HepG2 (cell line): Measurements from ENCODE around the gene KRTAP10-4. TPM values are rescaled to one million over a fixed set of nuclear protein-coding genes. Genes with fewer than 3 reads are reported as not detected.

Source experiments
- ATAC-seq: fragments of 200-7000 bp; cut with Tn5 transposase; 3 replicates; pipeline ENCODE4 v1.9.1; 2020; ENCODE audit warnings: mild to moderate bottlenecking, moderate library complexity
- BruUV-seq: library from RNA; stranded (reverse); fragments of 400-500 nt; replicated peaks from 2 replicates; lab custom pipeline; 2021; lab: Mats Ljungman, UMichigan
- CTCF ChIA-PET: fragments of 300-600 bp; formaldehyde crosslinking; extraction: SDS; loops from one replicate; lab custom pipeline; 2021; ENCODE audit warnings: low total read pairs, inconsistent platforms, low intra/inter-chr PET ratio; lab: Yijun Ruan, JAX
- POLR2A ChIA-PET: fragments of 350-600 bp; sonication (Branson Sonifier 250); formaldehyde crosslinking; loops from one replicate; lab custom pipeline; 2020; ENCODE audit warnings: antibody characterized with exemption, inconsistent platforms; lab: Yijun Ruan, JAX
- DNase-seq: peaks from one replicate; pipeline ENCODE4 v3.0.0-alpha.2; 2015; ENCODE audit warnings: low spot score
- FAIRE-seq: peaks from 3 replicates; lab custom pipeline; 2011; peaks lifted over from hg19 to GRCh38; lab: Jason Lieb, UNC
- H2AFZ ChIP-seq: one replicate; pipeline ENCODE4 v1.6.1; 2011; ENCODE audit warnings: low read length, inconsistent platforms
- H3K27ac ChIP-seq: fragments of 300-600 bp; 3 replicates; pipeline ENCODE4 v1.8.0; 2011; ENCODE audit warnings: mixed run types, mild to moderate bottlenecking, mixed read lengths, low read length, inconsistent platforms; ENCODE audit not compliant: insufficient read depth; ENCODE audit errors: extremely low read length
- H3K27me3 ChIP-seq, 2 experiments: fragments of 200-600 bp in 1 of 2; 2 replicates in 1 of 2; 3 replicates in 1 of 2; pipeline versions ENCODE4 v1.6.0 to v1.8.0; 2011; ENCODE audit warnings: low read length in 2 of 2, mild to moderate bottlenecking in 2 of 2, moderate library complexity in 2 of 2, inconsistent platforms in 1 of 2; ENCODE audit not compliant: insufficient read depth in 2 of 2, control insufficient read depth in 1 of 2
- H3K36me3 ChIP-seq, 2 experiments: fragments of 200-600 bp in 1 of 2; replicated peaks in 1 of 2; 2 replicates in 1 of 2; 3 replicates in 1 of 2; pipeline versions ENCODE4 v1.5.1 to v1.8.0; 2011; ENCODE audit warnings: low read length in 2 of 2, inconsistent platforms in 1 of 2; ENCODE audit not compliant: insufficient read depth in 2 of 2, control insufficient read depth in 1 of 2
- H3K4me1 ChIP-seq: 2 replicates; pipeline ENCODE4 v1.5.1; 2012; ENCODE audit warnings: low read length, inconsistent platforms; ENCODE audit not compliant: insufficient read depth
- H3K4me2 ChIP-seq: 2 replicates; pipeline ENCODE4 v1.6.0; 2011; ENCODE audit warnings: low read depth, low read length, inconsistent platforms
- H3K4me3 ChIP-seq, 3 experiments: fragments of 200-600 bp in 1 of 3; sonication (generic), shearing (Covaris generic) in 1 of 3; replicated peaks in 1 of 3; 2 replicates each; pipeline ENCODE4 v1.5.1; 2011 to 2016; ENCODE audit warnings: low read length in 3 of 3, inconsistent platforms in 2 of 3, low read depth in 2 of 3, mild to moderate bottlenecking in 2 of 3, control low read depth in 1 of 3, mixed read lengths in 1 of 3; ENCODE audit not compliant: insufficient read depth in 1 of 3
- H3K79me2 ChIP-seq: one replicate; pipeline ENCODE4 v1.6.1; 2011; ENCODE audit warnings: low read length, inconsistent platforms; ENCODE audit not compliant: insufficient read depth
- H3K9ac ChIP-seq: 2 replicates; pipeline ENCODE4 v1.6.0; 2011; ENCODE audit warnings: mild to moderate bottlenecking, low read depth, low read length, inconsistent platforms; ENCODE audit not compliant: insufficient read depth
- H3K9me3 ChIP-seq: 2 replicates; pipeline ENCODE4 v1.5.1; 2012; ENCODE audit warnings: mild to moderate bottlenecking, low read length
- H4K20me1 ChIP-seq: 2 replicates; pipeline ENCODE4 v1.6.0; 2011; ENCODE audit warnings: inconsistent platforms, mild to moderate bottlenecking, low read length, moderate library complexity; ENCODE audit not compliant: insufficient read depth
- ARID2 ChIP-seq: sonication (generic); formaldehyde crosslinking; IDR thresholded peaks from 2 replicates; pipeline ENCODE4 v1.8.1; 2022; ENCODE audit warnings: mild to moderate bottlenecking, missing genetic modification reagents, borderline replicate concordance
- BORCS8-MEF2B ChIP-seq: sonication (generic); formaldehyde crosslinking; IDR thresholded peaks from 2 replicates; pipeline ENCODE4 v1.8.0; 2022; ENCODE audit warnings: mild to moderate bottlenecking, missing genetic modification reagents
- CHD2 ChIP-seq: IDR thresholded peaks from 2 replicates; pipeline ENCODE4 v1.6.1; 2011; ENCODE audit warnings: low read depth, low read length, improper control_type of control experiment
- FOXM1 ChIP-seq: sonication (generic); formaldehyde crosslinking; IDR thresholded peaks from 2 replicates; pipeline ENCODE4 v1.5.0; 2020; ENCODE audit warnings: missing genetic modification reagents
- GPN1 ChIP-seq: sonication (generic); formaldehyde crosslinking; IDR thresholded peaks from 2 replicates; pipeline ENCODE4 v1.5.1; 2020; ENCODE audit warnings: missing genetic modification reagents, borderline replicate concordance
- HNF1A ChIP-seq, 2 experiments: sonication (generic) in 1 of 2; formaldehyde crosslinking in 1 of 2; IDR thresholded peaks; 2 replicates each; pipeline versions ENCODE4 v1.4.0 to v1.6.1; 2016 to 2020; ENCODE audit warnings: borderline replicate concordance in 1 of 2, low read depth in 1 of 2, mild to moderate bottlenecking in 1 of 2, missing genetic modification reagents in 1 of 2
- HNF1B ChIP-seq: sonication (generic); formaldehyde crosslinking; IDR thresholded peaks from 2 replicates; pipeline ENCODE4 v1.5.1; 2020; ENCODE audit warnings: mild to moderate bottlenecking, moderate library complexity, missing genetic modification reagents
- ISL2 ChIP-seq: sonication (generic); formaldehyde crosslinking; IDR thresholded peaks from 2 replicates; pipeline ENCODE4 v1.5.0; 2020; ENCODE audit warnings: missing genetic modification reagents
- ONECUT2 ChIP-seq: sonication (generic); formaldehyde crosslinking; IDR thresholded peaks from 2 replicates; pipeline ENCODE4 v1.4.0; 2020; ENCODE audit warnings: missing genetic modification reagents
- PLRG1 ChIP-seq: fragments of 450-650 bp; conservative IDR thresholded peaks from 2 replicates; pipeline ENCODE4 v1.6.1; 2016
- POLR2AphosphoS2 ChIP-seq: IDR thresholded peaks from 2 replicates; pipeline ENCODE4 v1.6.1; 2011; ENCODE audit warnings: low read depth, low read length, improper control_type of control experiment
- PPARG ChIP-seq: conservative IDR thresholded peaks from 2 replicates; pipeline ENCODE4 v1.6.1; 2016; ENCODE audit warnings: missing biosample characterization, missing genetic modification reagents
- SP2 ChIP-seq: sonication (generic); formaldehyde crosslinking; IDR thresholded peaks from 2 replicates; pipeline ENCODE4 v1.5.1; 2020; ENCODE audit warnings: mild to moderate bottlenecking, missing genetic modification reagents
- TCF12 ChIP-seq, 2 experiments: fragments of 450-650 bp in 1 of 2; sonication (generic) in 1 of 2; formaldehyde crosslinking in 1 of 2; IDR thresholded peaks; 2 replicates each; pipeline versions ENCODE4 v1.6.1 to v1.8.0; 2017 to 2022; ENCODE audit warnings: antibody characterized with exemption in 1 of 2, mild to moderate bottlenecking in 1 of 2, missing genetic modification reagents in 1 of 2, moderate library complexity in 1 of 2
- TCF7 ChIP-seq: sonication (generic); IDR thresholded peaks from 2 replicates; pipeline ENCODE4 v1.6.1; 2016; ENCODE audit warnings: antibody characterized with exemption, low read depth
- ZFP62 ChIP-seq: sonication (generic); formaldehyde crosslinking; IDR thresholded peaks from 2 replicates; pipeline ENCODE4 v1.4.0; 2020; ENCODE audit warnings: missing genetic modification reagents
- ZNF569 ChIP-seq: sonication (generic); formaldehyde crosslinking; IDR thresholded peaks from 2 replicates; pipeline ENCODE4 v1.5.0; 2020; ENCODE audit warnings: mild to moderate bottlenecking, missing genetic modification reagents, moderate library complexity, borderline replicate concordance
- WGBS: methylation state at CpG from one replicate; pipeline ENCODE4 v1.1.6; 2017; ENCODE audit warnings: low lambda C conversion rate; 5-methylcytosine and 5-hydroxymethylcytosine counted together
- in situ Hi-C: cut with HindIII; loops from 2 replicates; pipeline ENCODE4 v1.10.0; 2017; ENCODE audit warnings: low pct_unique_long_range_greater_than_20kb; ENCODE audit not compliant: extremely low pct_ligation_motif_present
- intact Hi-C: fragments of 100-400 bp; cut with micrococcal nuclease; formaldehyde crosslinking; loops from one replicate; pipeline ENCODE4 v1.10.0; 2022; ENCODE audit not compliant: unreplicated experiment
- polyA plus RNA-seq, 8 experiments: library from polyadenylated mRNA; depleted of rRNA in 3 of 8; stranded (reverse) in 7 of 8; unstranded in 1 of 8; fragments of >200 nt; fragmentation: Illumina TruSeq in 4 of 8; extraction: Trizol in 4 of 8; gene quantifications; 2 replicates each; pipeline versions ENCODE4 v1.2.1 to v1.2.3, GENCODE V29; 2011 to 2016; ENCODE audit warnings: low read depth in 4 of 8, missing spikeins in 1 of 8, mixed read lengths in 1 of 8; ENCODE audit not compliant: insufficient read depth in 1 of 8
- total RNA-seq, 5 experiments: library from RNA; depleted of rRNA; stranded (reverse); fragments of >200 nt; fragmentation: Illumina TruSeq; extraction: Trizol; gene quantifications; 2 replicates each; pipeline ENCODE4 v1.2.3, GENCODE V29; 2016; ENCODE audit warnings: low read depth in 1 of 5

The KRTAP10-4 gene
- total and polyA plus RNA-seq, 2 of the 13 experiments (the other 11 are each of a cell fraction or from before 2014, with no cell fraction given) = not detected

DNA sequence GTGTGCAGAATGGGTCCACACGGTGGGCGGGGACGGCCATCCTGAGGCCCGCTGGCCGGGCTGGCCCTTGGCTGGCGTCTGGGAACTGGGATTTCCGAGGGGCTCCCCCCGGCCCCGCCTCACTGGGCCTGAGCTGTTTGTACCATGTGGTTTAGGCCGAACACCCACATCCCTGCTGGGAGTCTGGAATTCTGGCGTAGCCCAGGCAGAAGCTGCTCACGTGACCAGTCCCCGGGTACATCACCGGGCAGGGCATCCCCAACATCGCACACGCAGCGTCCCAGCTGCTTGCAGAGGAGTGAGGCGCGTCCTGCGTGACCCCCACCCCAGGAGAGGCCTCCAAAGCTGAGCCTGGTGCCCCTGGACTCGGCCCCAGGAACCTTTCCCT is 28.9 kb downstream of the KRTAP10-4 start:
- H3K4me1 ChIP-seq = no peaks in the 10 kb centered on the region
- in situ Hi-C loops (no loop called here), intact Hi-C loops (no loop called here)
- no peak overlapping the region for H3K4me3 ChIP-seq
- no peak overlapping the region for H3K27ac ChIP-seq
- no peaks in the 10 kb centered on the region for H3K9me3 ChIP-seq
- ATAC-seq (no peak; the same call in 2 of the 3 replicates), FAIRE-seq (no peak), DNase-seq (no peak)
- H4K20me1 ChIP-seq = no peaks in the 10 kb centered on the region
- POLR2A ChIA-PET = no interaction called here
- no peak overlapping the region for H3K4me2 ChIP-seq
- no peaks in the 10 kb centered on the region for H3K79me2 ChIP-seq
- no peak overlapping the region for H3K9ac ChIP-seq
- CTCF ChIA-PET = no interaction called here
- no peak overlapping the region for H2AFZ ChIP-seq
- no CpG with 5 or more reads among the region's 21 CpGs for WGBS
- H3K27me3 ChIP-seq = peaks cover 0 to 1% of the 10 kb centered on the region in 2 experiments; a peak in 1 of 5 replicates
- no peaks in the 10 kb centered on the region for H3K36me3 ChIP-seq
- no TSS peak for BruUV-seq
- no peak for TF ChIP-seq POLR2AphosphoS2
- TF ChIP-seq CHD2 = no peak
- no peak for TF ChIP-seq ISL2 (CRISPR knock-in tag)
- no peak for TF ChIP-seq PLRG1
- no peak for TF ChIP-seq TCF12 (IDR thresholded peaks at IDR 0.05)
- TF ChIP-seq TCF12 (CRISPR knock-in tag; IDR thresholded peaks at IDR 0.05) = no peak
- TF ChIP-seq BORCS8-MEF2B = no peak
- TF ChIP-seq ZNF569 (CRISPR knock-in tag) = no peak
- no peak for TF ChIP-seq ONECUT2 (CRISPR knock-in tag)
- TF ChIP-seq ARID2 (CRISPR knock-in tag) = no peak
- no peak for TF ChIP-seq PPARG (CRISPR knock-in tag)
- no peak for TF ChIP-seq ZFP62 (CRISPR knock-in tag)
- TF ChIP-seq GPN1 (CRISPR knock-in tag) = no peak
- no peak for TF ChIP-seq HNF1A (IDR thresholded peaks at IDR 0.05; ENCODE audit: low read depth)
- TF ChIP-seq HNF1A (CRISPR knock-in tag; IDR thresholded peaks at IDR 0.05; ENCODE audit: borderline replicate concordance) = no peak
- no peak for TF ChIP-seq FOXM1 (CRISPR knock-in tag)
- TF ChIP-seq HNF1B (CRISPR knock-in tag) = no peak
- no peak for TF ChIP-seq TCF7
- no peak for TF ChIP-seq SP2
